ENCODE measurements around the gene BOD1.

Gene BOD1

GRCh38 chr5:173616577-173617118 lies at the start of gene BOD1:
TSS of gene BOD1 (minus strand) at chr5:173616650. CDS start at chr5:173616436, 214 bp downstream.
- peak; percentile 95 for DNase-seq (ENCODE audit: low read depth)
- H3K4me3 ChIP-seq (ENCODE audit: low read depth, low read length): peak within 1 kb of the TSS; percentile 80

DNA sequence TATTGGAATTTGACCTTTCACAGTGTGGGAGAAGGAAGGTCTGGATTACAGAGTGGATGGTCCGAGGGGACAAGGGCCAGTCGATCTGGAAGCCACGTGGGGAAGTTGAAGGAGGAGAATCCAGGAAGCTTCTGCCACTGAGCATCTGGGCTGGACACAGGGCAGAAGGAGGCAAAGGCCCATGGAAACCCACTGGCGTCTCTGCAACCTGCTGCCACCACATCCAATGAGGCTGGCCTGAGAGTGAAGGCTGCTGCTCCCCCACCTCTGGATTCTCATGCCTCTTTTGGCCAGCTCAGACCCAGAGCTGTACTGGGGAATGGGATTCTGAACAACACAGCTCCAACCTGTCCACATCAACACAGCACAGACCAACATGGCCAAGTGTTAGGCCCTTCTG lies 48.9 kb upstream of the BOD1 start:
- no peak overlapping the region for H3K4me3 ChIP-seq (ENCODE audit: low read depth, low read length)
- no peak for TF ChIP-seq CTCF (IDR thresholded peaks at IDR 0.05; ENCODE audit: low read depth, low read length, missing control alignments)
- DNase-seq (ENCODE audit: low read depth): no peak

More at GRCh38 chr5:173616577-173617118, at the start of gene BOD1:
- no peak for TF ChIP-seq CTCF (IDR thresholded peaks at IDR 0.05; ENCODE audit: low read depth, low read length, missing control alignments)

DNA sequence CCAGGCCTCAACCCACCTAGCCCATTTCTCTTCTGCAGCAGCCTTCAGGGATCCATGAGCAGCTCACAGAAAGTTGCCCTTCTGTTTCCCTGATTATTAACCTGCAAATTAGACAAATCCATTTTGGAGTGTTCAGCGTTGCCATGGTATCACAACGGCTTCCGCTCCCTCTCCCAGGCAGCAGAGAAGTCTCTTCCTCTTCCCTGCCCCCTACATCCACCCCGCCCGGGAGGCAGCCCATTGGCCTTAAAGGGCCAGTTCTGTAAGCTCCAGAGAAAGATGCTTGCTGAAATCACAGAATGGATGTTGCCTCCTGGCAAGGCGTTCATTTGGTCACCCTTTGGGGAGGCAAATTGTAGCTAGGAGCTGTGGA lies 47.7 kb upstream of the BOD1 start:
- no peak for TF ChIP-seq CTCF (IDR thresholded peaks at IDR 0.05; ENCODE audit: low read depth, low read length, missing control alignments)
- no peak overlapping the region for H3K4me3 ChIP-seq (ENCODE audit: low read depth, low read length)
- DNase-seq (ENCODE audit: low read depth): no peak

DNA sequence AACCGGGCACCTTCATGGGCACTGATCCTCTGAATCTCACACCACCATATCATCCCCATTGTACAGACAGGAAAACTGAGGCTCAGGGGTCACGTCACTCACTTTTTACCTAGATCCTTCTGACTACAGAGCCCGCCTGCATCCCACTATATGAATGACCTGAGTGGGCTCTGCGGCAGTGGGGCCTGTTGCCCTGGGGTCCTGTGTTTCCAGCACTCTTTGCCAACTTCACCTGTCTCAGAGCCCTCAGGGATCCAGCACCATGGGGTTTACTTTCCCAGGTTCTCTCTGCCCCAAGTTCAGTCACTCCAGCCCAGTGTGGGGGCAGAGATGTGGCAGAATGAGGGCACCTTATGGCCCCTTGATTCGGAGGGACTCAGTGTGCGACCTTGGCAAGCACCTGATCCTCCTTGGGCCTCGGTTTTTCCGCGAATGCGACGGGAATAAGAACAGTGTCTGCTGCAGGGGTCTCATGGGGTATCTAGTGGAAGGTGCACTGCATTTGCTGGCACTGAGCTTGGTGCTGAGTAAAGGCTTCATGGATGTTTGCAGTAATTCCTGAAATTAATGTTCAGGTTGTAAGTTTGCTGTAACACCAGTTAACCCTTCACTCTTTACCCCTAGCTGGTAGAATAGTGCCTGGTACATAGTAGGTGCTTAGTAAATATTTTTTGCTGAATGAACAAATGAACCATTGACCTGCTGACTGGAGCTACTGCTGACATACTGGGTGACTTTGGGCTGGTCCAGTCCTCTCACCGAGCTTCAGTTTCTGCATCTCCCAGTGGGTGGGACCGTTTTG lies 47.1 kb upstream of the BOD1 start:
- no peak overlapping the region for H3K4me3 ChIP-seq (ENCODE audit: low read depth, low read length)
- no peak for DNase-seq (ENCODE audit: low read depth)
- no peak for TF ChIP-seq CTCF (IDR thresholded peaks at IDR 0.05; ENCODE audit: low read depth, low read length, missing control alignments)

- DNase-seq (ENCODE audit: low read depth): no peak
- TF ChIP-seq CTCF (IDR thresholded peaks at IDR 0.05; ENCODE audit: low read depth, low read length, missing control alignments): no peak
- no peak overlapping the region for H3K4me3 ChIP-seq (ENCODE audit: low read depth, low read length)
Measured at GRCh38 chr5:173662581-173663351, 46.3 kb upstream of the BOD1 start.

DNA sequence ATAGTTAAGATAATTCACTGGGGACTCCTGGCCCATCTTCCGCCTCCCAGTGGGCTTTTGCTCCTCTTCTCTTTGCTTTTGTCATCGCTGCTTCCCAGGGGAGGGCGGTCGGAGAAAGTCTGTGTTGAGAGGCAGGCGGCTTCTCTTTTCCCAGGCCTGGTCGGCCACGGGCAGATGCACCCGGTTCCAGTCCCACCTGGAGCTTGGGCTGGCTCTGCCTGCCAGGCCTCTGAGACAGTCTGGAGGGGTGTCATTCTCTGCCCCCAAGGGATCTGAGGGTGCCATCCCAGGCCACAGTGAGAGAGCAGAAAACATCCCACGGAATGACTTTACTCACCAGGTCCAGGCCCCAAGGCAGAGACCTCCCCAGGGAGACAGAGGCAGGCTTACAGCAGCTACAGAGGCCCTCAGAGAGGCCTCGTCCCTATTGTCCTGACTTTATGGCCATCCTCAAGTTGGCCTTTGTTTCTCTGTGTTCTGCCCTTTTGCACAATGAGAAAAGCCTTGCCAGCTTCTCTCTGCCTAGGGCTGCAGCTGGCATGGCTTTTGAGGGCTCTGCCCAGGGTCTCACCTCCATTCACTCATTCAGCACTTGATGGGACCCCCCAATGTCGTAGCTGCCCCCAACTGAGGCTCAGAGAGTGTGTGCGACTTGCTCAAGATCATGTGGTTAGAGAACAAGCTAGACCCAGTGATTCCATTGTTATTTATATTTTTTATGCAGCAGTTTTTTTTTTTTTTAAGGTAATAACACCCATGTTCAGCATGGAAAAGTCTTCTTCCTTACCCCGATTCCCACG lies 44.2 kb upstream of the BOD1 start:
- H3K4me3 ChIP-seq (ENCODE audit: low read depth, low read length): no peak overlapping the region
- TF ChIP-seq CTCF (IDR thresholded peaks at IDR 0.05; ENCODE audit: low read depth, low read length, missing control alignments): no peak
- DNase-seq (ENCODE audit: low read depth): no peak
